ENCODE results near the gene RGS16. TPM values are rescaled to one million over a fixed set of nuclear protein-coding genes. Genes with fewer than 3 reads are reported as not detected.
A peak's percentile ranks its signal among the peaks of the same experiment; 100 is the strongest.

RGS16 gene
- polyA plus RNA-seq, 1 donor from 2014 or later = 1.9 TPM

DNA sequence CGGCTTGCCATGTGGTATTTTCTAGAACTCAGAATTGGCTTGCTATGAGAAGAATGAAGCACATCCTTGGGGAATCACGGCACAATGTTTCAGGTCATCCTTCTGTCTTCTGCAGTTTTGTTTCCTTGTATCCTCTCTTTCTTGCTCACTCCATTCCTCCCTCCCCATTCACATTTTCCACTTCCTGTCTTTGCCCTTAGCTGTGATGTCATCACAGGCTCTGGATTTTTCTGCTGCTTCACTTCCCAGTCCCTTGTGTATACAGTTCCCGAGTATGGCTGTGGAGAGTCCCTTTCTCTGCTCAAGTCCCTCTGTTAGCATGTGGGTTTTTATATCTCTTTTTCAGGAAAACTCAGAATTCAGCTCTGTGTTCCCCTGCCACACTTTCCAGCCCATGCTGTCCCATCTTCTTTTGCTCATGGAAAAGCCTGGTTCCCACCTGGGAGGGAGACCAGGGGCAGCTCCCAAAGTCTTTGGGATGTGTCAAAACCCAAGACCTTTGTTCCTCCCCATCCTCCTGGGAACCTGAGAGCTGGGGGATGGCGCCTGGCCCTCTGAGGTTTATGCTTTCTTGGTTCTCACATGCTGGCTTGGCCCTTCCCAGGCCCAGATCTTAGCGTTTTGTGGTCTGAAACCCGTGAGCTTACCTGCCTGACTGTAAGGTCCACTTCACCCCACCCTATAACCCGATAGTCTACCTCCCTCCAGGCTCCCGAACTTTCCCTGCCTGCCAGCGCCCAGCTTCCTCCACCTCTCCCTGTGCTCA is 4.8 kb upstream of the RGS16 start:
- Mint-ChIP-seq H3K27ac (no peak overlapping the region), H3K36me3 (peaks cover 2% of the 10 kb centered on the region), H3K9me3 (no peaks in the 10 kb centered on the region), H3K4me3 (no peak overlapping the region), H3K27me3 (peaks cover 21% of the 10 kb centered on the region), H3K4me1 (peaks cover 0 to 13% (median 13%) of the 10 kb centered on the region in 3 donors)

DNA sequence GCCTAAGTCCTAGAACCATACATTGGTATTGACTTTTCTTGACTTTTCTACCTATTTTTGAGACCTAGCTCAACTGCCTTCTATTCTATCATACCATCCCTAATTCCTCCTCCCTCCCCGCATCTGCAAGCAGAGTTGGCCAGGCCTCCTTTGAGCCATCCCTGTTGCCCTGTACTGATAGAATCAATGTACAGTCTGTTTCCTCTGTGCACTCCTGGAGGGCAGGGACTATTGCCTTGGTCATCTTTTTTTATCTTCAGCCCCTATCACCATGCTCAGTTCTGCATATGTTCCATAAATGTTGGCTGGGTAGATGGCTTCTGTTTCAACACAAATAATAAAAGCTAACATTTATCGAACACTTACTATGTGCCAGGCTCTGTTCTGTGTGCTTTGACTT is 4.0 kb upstream of the RGS16 start:
- Mint-ChIP-seq H3K36me3 (peaks cover 2% of the 10 kb centered on the region), H3K9me3 (no peaks in the 10 kb centered on the region), H3K27ac (no peak overlapping the region), H3K27me3 (peaks cover 13% of the 10 kb centered on the region), H3K4me3 (no peak overlapping the region), H3K4me1 (peaks cover 0 to 18% (median 15%) of the 10 kb centered on the region in 3 donors)

DNA sequence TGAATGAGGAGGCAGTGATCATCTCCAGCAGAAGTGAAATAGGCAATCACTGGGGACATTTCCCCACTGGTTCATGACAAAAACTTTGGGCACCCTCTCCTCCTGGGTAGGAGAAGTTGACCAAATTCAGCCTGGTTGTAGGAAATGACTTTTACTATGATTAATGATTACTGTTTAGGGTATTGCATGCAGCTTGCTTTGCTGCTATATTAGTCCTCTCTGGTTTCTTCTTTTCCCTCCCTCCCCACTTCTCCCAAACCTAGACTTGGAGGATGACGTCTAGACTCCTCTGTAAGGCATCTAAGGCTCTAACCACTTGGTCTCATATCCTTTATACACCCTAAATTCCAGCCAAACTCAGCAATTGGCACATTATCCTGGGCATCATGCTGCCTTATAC is 3.4 kb upstream of the RGS16 start:
- peaks cover 8% of the 10 kb centered on the region for H3K27me3 Mint-ChIP-seq
- peaks cover 0 to 21% (median 17%) of the 10 kb centered on the region in 3 donors for H3K4me1 Mint-ChIP-seq
- no peak overlapping the region for H3K27ac Mint-ChIP-seq
- no peak overlapping the region for H3K4me3 Mint-ChIP-seq
- no peaks in the 10 kb centered on the region for H3K9me3 Mint-ChIP-seq
- H3K36me3 Mint-ChIP-seq = no peaks in the 10 kb centered on the region

- H3K4me3 Mint-ChIP-seq = peak overlapping the region in 2 of 4 donors; percentile 83 to 92
- H3K27ac Mint-ChIP-seq = peak overlapping the region in 1 of 3 donors; percentile 72
- no peaks in the 10 kb centered on the region for H3K27me3 Mint-ChIP-seq
- peaks cover 0 to 21% (median 17%) of the 10 kb centered on the region in 3 donors for H3K4me1 Mint-ChIP-seq
- no peaks in the 10 kb centered on the region for H3K9me3 Mint-ChIP-seq
- no peaks in the 10 kb centered on the region for H3K36me3 Mint-ChIP-seq
Measured at GRCh38 chr1:182603646-182604174, 479 bp downstream of the RGS16 start.

- Mint-ChIP-seq H3K36me3 (no peaks in the 10 kb centered on the region), H3K4me3 (peak overlapping the region in 2 of 4 donors; percentile 83 to 92), H3K27ac (peak overlapping the region in 1 of 3 donors; percentile 52)
Measured at GRCh38 chr1:182602935-182603645, 1.1 kb downstream of the RGS16 start.

DNA sequence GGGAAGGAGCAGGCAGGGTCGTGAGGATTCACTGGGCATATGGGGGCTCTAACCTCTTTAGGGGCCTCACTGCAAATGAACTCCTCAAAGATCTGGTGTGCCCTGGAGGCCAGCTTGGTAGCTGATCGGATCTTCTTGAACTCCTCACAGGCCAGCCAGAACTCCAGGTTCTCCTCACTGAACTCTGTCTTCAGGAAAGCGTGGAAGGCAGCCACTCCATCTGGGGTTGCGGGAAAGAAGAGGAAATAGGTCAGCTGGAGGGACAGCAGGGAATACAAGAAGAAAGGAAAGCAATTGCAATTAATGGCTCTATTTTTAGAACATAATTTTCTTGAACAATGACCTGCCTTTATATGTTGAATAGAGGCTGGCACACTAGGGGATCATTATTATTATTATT is 2.3 kb downstream of the RGS16 start:
- H3K36me3 Mint-ChIP-seq = no peaks in the 10 kb centered on the region
- H3K4me3 Mint-ChIP-seq = no peak overlapping the region
- H3K9me3 Mint-ChIP-seq = no peaks in the 10 kb centered on the region
- no peak overlapping the region for H3K27ac Mint-ChIP-seq
- peaks cover 0 to 19% (median 15%) of the 10 kb centered on the region in 3 donors for H3K4me1 Mint-ChIP-seq
- no peaks in the 10 kb centered on the region for H3K27me3 Mint-ChIP-seq

More at GRCh38 chr1:182602935-182603645, 1.1 kb downstream of the RGS16 start:
- no peaks in the 10 kb centered on the region for H3K27me3 Mint-ChIP-seq
- H3K9me3 Mint-ChIP-seq = no peaks in the 10 kb centered on the region
- H3K4me1 Mint-ChIP-seq = peaks cover 0 to 21% (median 15%) of the 10 kb centered on the region in 3 donors

- Mint-ChIP-seq H3K9me3 (no peaks in the 10 kb centered on the region), H3K27me3 (no peaks in the 10 kb centered on the region), H3K4me1 (peaks cover 0 to 17% (median 15%) of the 10 kb centered on the region in 3 donors), H3K27ac (no peak overlapping the region), H3K4me3 (no peak overlapping the region), H3K36me3 (no peaks in the 10 kb centered on the region)
Measured at GRCh38 chr1:182601416-182601786, 2.8 kb downstream of the RGS16 start.

GRCh38 chr1:182600745-182601415 is 3.3 kb downstream of the RGS16 start:
- peaks cover under 1 to 17% (median 15%) of the 10 kb centered on the region in 3 donors for H3K4me1 Mint-ChIP-seq
- no peak overlapping the region for H3K27ac Mint-ChIP-seq
- no peaks in the 10 kb centered on the region for H3K27me3 Mint-ChIP-seq
- H3K9me3 Mint-ChIP-seq = no peaks in the 10 kb centered on the region
- H3K36me3 Mint-ChIP-seq = no peaks in the 10 kb centered on the region
- H3K4me3 Mint-ChIP-seq = no peak overlapping the region

DNA sequence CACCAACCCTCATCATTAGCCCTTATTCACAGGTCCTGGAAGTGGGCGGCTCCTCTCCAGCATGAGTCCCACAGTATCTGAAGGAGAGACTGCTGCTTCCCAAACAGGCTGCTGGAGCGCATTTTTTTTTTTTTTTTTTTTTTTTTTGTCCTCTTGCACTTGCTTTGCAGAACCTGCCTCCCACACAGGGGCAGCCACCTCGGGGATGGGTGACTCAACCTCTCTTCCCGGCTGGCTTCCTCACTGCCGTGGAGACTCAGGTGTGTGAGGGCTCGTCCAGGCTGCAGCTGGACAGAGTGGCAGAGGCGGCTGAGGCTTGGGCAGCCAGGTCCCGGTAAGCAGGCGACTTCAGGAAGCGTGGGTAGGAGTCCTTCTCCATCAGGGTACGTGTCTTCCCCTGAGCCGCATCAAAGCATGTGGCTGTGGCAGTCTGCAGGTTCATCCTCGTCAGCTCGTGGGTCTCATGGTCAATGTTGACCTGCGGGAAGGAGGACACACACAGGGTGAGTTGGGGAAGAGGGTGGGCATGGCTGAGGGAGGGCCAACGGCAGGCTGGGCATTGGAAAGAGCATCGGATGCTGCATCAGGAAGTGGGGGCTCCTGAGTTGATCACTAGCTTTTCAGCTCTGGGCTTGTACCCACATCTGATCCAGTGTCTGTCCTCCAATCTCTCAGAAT is 4.0 kb downstream of the RGS16 start:
- Mint-ChIP-seq H3K4me3 (no peak overlapping the region), H3K9me3 (no peaks in the 10 kb centered on the region), H3K36me3 (no peaks in the 10 kb centered on the region), H3K4me1 (peaks cover 6 to 19% (median 15%) of the 10 kb centered on the region in 3 donors), H3K27ac (no peak overlapping the region), H3K27me3 (no peaks in the 10 kb centered on the region)

GRCh38 chr1:182599339-182599738 is 4.8 kb downstream of the RGS16 start:
- no peaks in the 10 kb centered on the region for H3K36me3 Mint-ChIP-seq
- H3K9me3 Mint-ChIP-seq = no peaks in the 10 kb centered on the region
- no peak overlapping the region for H3K4me3 Mint-ChIP-seq
- H3K27me3 Mint-ChIP-seq = no peaks in the 10 kb centered on the region
- H3K4me1 Mint-ChIP-seq = peaks cover 6 to 14% (median 11%) of the 10 kb centered on the region in 3 donors
- H3K27ac Mint-ChIP-seq = peak overlapping the region in 1 of 3 donors; percentile 16

DNA sequence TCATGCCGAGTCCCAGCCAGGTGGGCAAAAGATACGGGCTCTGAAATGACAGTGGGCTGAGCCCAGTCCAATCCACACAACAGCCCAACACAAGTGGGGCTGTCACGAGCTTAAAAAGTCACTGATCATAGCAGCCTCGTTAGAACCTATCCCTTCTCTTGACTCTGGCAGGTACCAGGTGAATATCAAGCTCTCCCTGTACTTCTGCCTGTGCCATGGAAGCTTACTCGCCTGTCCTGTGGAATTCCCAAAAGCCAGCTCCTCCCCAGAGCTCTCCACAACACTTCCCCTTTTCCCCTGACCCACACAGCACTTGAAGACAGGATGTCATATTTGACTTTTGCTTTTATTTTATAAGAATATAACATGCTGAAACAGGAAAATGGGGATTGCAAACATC is 5.9 kb downstream of the RGS16 start:
- Mint-ChIP-seq H3K4me3 (no peak overlapping the region), H3K27ac (peak overlapping the region in 1 of 3 donors; percentile 73)

GRCh38 chr1:182596934-182597333 is 7.3 kb downstream of the RGS16 start:
- Mint-ChIP-seq H3K27ac (no peak overlapping the region), H3K27me3 (no peaks in the 10 kb centered on the region), H3K36me3 (no peaks in the 10 kb centered on the region), H3K4me1 (peaks cover 0 to 6% (median 2%) of the 10 kb centered on the region in 3 donors), H3K9me3 (no peaks in the 10 kb centered on the region), H3K4me3 (no peak overlapping the region)

More for the DNA sequence above, 5.9 kb downstream of the RGS16 start:
- no peaks in the 10 kb centered on the region for H3K36me3 Mint-ChIP-seq
- H3K9me3 Mint-ChIP-seq = no peaks in the 10 kb centered on the region
- H3K4me1 Mint-ChIP-seq = peaks cover 3 to 6% (median 6%) of the 10 kb centered on the region in 3 donors
- H3K27me3 Mint-ChIP-seq = no peaks in the 10 kb centered on the region

DNA sequence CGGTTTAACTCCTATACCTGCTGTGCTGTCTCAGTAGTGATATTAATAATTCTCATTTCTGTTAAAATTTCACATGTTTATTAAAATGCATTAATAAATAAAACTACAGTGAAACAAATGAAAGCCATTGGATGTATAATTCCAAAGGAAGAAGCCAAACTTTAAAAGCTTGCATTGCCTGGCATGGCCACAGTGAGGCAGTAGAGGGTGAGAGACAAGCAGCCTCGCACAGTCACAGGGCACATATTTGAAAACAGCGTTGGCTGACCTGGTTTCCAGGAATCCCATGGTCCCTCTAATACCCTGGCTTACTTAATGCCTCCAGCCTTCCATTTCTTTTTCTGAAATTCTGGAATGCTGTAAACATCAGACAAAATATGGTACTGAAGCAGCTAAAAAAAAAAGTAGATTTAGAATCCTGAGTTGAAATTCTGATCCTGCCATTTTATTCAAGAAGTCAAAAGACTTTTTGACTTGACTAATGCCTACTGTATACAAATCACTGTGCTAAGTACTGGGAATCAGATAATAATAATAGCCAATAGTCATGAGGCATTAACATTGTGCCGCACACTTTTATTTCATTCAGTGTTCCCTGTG is 8.4 kb downstream of the RGS16 start:
- H3K27ac Mint-ChIP-seq = no peak overlapping the region
- no peak overlapping the region for H3K4me3 Mint-ChIP-seq
- no peaks in the 10 kb centered on the region for H3K27me3 Mint-ChIP-seq
- peaks cover 0 to 6% (median 3%) of the 10 kb centered on the region in 3 donors for H3K4me1 Mint-ChIP-seq
- H3K9me3 Mint-ChIP-seq = no peaks in the 10 kb centered on the region
- no peaks in the 10 kb centered on the region for H3K36me3 Mint-ChIP-seq

- Mint-ChIP-seq H3K27ac (peak overlapping the region in 2 of 3 donors; percentile 99 to 100), H3K4me3 (peak overlapping the region; percentile 84 to 99 (median 98)), H3K9me3 (no peaks in the 10 kb centered on the region), H3K27me3 (no peaks in the 10 kb centered on the region), H3K4me1 (peaks cover 15 to 29% (median 25%) of the 10 kb centered on the region in 3 donors), H3K36me3 (peaks cover 7% of the 10 kb centered on the region)
Measured at GRCh38 chr1:182589931-182590330, 14.3 kb downstream of the RGS16 start.

Data from IgD-negative memory B cell (primary cell).